ENCODE data around the gene SORBS2.

DNA sequence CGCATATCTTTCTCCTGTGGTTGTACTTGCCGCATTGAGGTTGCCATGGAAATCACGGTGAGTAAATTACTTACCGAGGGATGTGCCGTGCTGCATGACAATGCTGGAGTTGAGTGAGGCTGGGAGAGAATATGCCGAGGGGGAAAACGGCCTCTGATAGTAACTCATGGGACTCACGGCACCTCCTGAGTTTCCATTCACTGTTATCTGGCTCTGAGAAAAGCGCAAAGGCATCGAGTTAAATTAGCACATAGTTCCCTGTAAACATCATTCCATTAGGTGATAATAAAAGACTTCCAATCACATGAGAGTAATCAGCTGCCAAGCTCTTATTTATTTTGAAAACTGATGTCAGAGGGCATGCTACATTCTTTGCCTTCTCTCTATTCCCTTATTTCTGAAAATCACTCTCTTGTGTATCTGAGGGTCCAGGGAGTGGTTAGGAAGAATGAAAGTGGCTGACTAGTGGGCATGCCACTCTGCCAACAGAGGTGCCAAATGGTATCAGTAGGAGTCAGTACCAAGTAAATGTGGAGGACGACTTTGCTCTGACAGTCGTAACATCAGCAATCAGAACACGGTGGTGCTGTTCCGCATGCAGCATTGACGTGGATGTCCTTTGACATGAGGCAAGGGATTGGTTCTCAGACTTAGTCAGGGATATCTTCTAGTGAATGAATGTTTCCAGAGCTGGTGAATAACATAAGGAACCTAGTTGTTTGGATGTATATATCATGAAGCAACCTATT, 149.8 kb downstream of the SORBS2 start:
- TF ChIP-seq, protein P1, sequence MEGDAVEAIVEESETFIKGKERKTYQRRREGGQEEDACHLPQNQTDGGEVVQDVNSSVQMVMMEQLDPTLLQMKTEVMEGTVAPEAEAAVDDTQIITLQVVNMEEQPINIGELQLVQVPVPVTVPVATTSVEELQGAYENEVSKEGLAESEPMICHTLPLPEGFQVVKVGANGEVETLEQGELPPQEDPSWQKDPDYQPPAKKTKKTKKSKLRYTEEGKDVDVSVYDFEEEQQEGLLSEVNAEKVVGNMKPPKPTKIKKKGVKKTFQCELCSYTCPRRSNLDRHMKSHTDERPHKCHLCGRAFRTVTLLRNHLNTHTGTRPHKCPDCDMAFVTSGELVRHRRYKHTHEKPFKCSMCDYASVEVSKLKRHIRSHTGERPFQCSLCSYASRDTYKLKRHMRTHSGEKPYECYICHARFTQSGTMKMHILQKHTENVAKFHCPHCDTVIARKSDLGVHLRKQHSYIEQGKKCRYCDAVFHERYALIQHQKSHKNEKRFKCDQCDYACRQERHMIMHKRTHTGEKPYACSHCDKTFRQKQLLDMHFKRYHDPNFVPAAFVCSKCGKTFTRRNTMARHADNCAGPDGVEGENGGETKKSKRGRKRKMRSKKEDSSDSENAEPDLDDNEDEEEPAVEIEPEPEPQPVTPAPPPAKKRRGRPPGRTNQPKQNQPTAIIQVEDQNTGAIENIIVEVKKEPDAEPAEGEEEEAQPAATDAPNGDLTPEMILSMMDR (IDR thresholded peaks at IDR 0.05) = no peak
- TF ChIP-seq POLR2A (IDR thresholded peaks at IDR 0.05) = no peak

Measured in thyroid gland (tissue), 4 donors.